Measurements from ENCODE around the gene EPHA10.

- TF ChIP-seq RBAK (tag by site-specific recombination; IDR thresholded peaks at IDR 0.05), result no peak
- TF ChIP-seq, protein P1, sequence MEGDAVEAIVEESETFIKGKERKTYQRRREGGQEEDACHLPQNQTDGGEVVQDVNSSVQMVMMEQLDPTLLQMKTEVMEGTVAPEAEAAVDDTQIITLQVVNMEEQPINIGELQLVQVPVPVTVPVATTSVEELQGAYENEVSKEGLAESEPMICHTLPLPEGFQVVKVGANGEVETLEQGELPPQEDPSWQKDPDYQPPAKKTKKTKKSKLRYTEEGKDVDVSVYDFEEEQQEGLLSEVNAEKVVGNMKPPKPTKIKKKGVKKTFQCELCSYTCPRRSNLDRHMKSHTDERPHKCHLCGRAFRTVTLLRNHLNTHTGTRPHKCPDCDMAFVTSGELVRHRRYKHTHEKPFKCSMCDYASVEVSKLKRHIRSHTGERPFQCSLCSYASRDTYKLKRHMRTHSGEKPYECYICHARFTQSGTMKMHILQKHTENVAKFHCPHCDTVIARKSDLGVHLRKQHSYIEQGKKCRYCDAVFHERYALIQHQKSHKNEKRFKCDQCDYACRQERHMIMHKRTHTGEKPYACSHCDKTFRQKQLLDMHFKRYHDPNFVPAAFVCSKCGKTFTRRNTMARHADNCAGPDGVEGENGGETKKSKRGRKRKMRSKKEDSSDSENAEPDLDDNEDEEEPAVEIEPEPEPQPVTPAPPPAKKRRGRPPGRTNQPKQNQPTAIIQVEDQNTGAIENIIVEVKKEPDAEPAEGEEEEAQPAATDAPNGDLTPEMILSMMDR (tag by site-specific recombination; IDR thresholded peaks at IDR 0.05), result no peak
- TF ChIP-seq ZNF704 (tag by site-specific recombination; IDR thresholded peaks at IDR 0.05), result no peak
- TF ChIP-seq ZNF76 (tag by site-specific recombination; IDR thresholded peaks at IDR 0.05; ENCODE audit: borderline replicate concordance, low read depth), result no peak
- no peak for TF ChIP-seq ZNF639 (tag by site-specific recombination; IDR thresholded peaks at IDR 0.05)
- no peak for TF ChIP-seq ZNF777 (tag by site-specific recombination; IDR thresholded peaks at IDR 0.05; ENCODE audit: borderline replicate concordance)
- TF ChIP-seq ZBTB17 (tag by site-specific recombination; IDR thresholded peaks at IDR 0.05), result no peak
- TF ChIP-seq ZNF335 (tag by site-specific recombination; conservative IDR thresholded peaks at IDR 0.05), result no peak
- no peak for TF ChIP-seq ZNF830 (tag by site-specific recombination; IDR thresholded peaks at IDR 0.05; ENCODE audit: low read depth)
- no peak for TF ChIP-seq PATZ1 (tag by site-specific recombination; IDR thresholded peaks at IDR 0.05)
- no peak for TF ChIP-seq ZNF280C (tag by site-specific recombination; IDR thresholded peaks at IDR 0.05)
- TF ChIP-seq ZFP3 (tag by site-specific recombination; IDR thresholded peaks at IDR 0.05; ENCODE audit: low read depth), result no peak
These were observed 18.1 kb downstream of the EPHA10 start for GRCh38 chr1:37746806-37747205.
